Adrenal gland (tissue), 19 donors: ENCODE results near the gene SPATA3. TPM values are rescaled to one million over a fixed set of nuclear protein-coding genes. Genes with fewer than 3 reads are reported as not detected.

Experiments
- DNase-seq, 7 donors: peaks; one replicate each; pipeline ENCODE4 v3.0.0-alpha.2; 2019 to 2020
- H3K27ac ChIP-seq, 5 donors: fragments of 200-600 bp; sonication (generic) in 4 of 5; 1 replicate in 3 of 5; 2 replicates in 2 of 5; pipeline versions ENCODE4 v1.5.1 to v1.8.0; 2016 to 2020; ENCODE audit warnings: mild to moderate bottlenecking in 1 of 5
- H3K27me3 ChIP-seq: fragments of 200-600 bp; 2 replicates; pipeline ENCODE4 v1.8.0; 2021
- H3K36me3 ChIP-seq, 2 donors: fragments of 200-600 bp; replicated peaks in 1 of 2; 1 replicate in 1 of 2; 2 replicates in 1 of 2; pipeline versions ENCODE4 v1.5.1 to v1.8.0; 2018 to 2022
- H3K4me1 ChIP-seq, 2 donors: fragments of 200-600 bp; replicated peaks in 1 of 2; 1 replicate in 1 of 2; 2 replicates in 1 of 2; pipeline versions ENCODE4 v1.5.1 to v1.8.0; 2018 to 2021
- H3K4me3 ChIP-seq, 4 donors: fragments of 200-600 bp; sonication (generic) in 3 of 4; one replicate each; pipeline ENCODE4 v1.5.1; 2016 to 2018
- H3K9me3 ChIP-seq, 3 donors: fragments of 200-600 bp; sonication (generic) in 1 of 3; replicated peaks in 1 of 3; 1 replicate in 2 of 3; 2 replicates in 1 of 3; pipeline versions ENCODE4 v1.5.1 to v1.8.0; 2016 to 2021
- POLR2A ChIP-seq, 2 donors: fragments of 450-650 bp; IDR thresholded peaks; one replicate each; pipeline ENCODE4 v1.6.1; 2017; ENCODE audit warnings: antibody characterized with exemption in 2 of 2, mild to moderate bottlenecking in 2 of 2, moderate library complexity in 1 of 2
- WGBS, 4 donors: extraction: QIAGEN DNeasy Blood & Tissue Kit in 2 of 4; methylation state at CpG; one replicate each; pipeline versions ENCODE4 v1.1.5 to v1.1.7; 2013 to 2017; 5-methylcytosine and 5-hydroxymethylcytosine counted together
- intact Hi-C, 2 donors: fragments of 100-400 bp; cut with DNase I; formaldehyde crosslinking; loops; one replicate each; pipeline versions ENCODE4 v1.14.1 to v1.15.0; 2022 to 2023
- long read RNA-seq, 10 donors: library from polyadenylated mRNA in 3 of 10; unstranded in 2 of 10; stranded (forward) in 1 of 10; transcript quantifications; one replicate each; pipeline ENCODE4 v2.0.0 and lab custom pipeline, GENCODE V29; 2021 to 2026
- polyA plus RNA-seq, 3 donors: library from polyadenylated mRNA; stranded (reverse); fragments of 200-250 nt in 2 of 3; fragments of 350-450 nt in 1 of 3; fragmentation: Illumina TruSeq in 1 of 3; extraction: RNeasy Lipid Tissue Mini Kit (QIAGEN cat#74804) in 1 of 3; gene quantifications; one replicate each; pipeline ENCODE4 v1.2.3, GENCODE V29; 2013 to 2014
- total RNA-seq, 9 donors: library from RNA; depleted of rRNA in 4 of 9; stranded (reverse); fragments of >200 nt in 4 of 9; fragments of 120-200 nt in 1 of 9; fragmentation: NEBNext Ultra II Directional in 1 of 9; extraction: Animal tissue kit (Norgen Biotek cat#: 25700) in 1 of 9; gene quantifications; one replicate each; pipeline versions ENCODE4 v1.1.0 to v1.2.4, GENCODE V29; 2013 to 2023
- TF ChIP-seq, protein P1 (sequence below), 6 experiments: fragments of 450-650 bp in 4 of 6; fragments of 200-600 bp in 2 of 6; sonication (generic) in 1 of 6; IDR thresholded peaks; 1 replicate in 5 of 6; 2 replicates in 1 of 6; pipeline versions ENCODE4 v1.5.1 to v1.8.0; 2016 to 2021; ENCODE audit warnings: antibody characterized with exemption in 6 of 6, mild to moderate bottlenecking in 2 of 6, moderate library complexity in 1 of 6
- donor health status: healthy with polysubstance abuse.
- donor health status: Bipolar disorder and iron deficiency.
- donor health status: DM: yes; HTN: yes; CAD: no.
- donor health status: DM: no; HTN: no; CAD: no.
- donor health status: DM: no; HTN: no; CAD: no.
- donor health status: DM: yes; HTN: yes; CAD: no.

Gene SPATA3
- total RNA-seq (not detected), polyA plus RNA-seq (not detected)
- long read RNA-seq, donor 1, result 0 reads
- long read RNA-seq, donor 2, result 0 reads
- long read RNA-seq, donor 3, result 0 reads
- long read RNA-seq, donor 4, result 0 reads
- long read RNA-seq, donor 5, result 0 reads
- long read RNA-seq, donor 6, result 0 reads
- long read RNA-seq, donor 7, result 0 reads
- long read RNA-seq, donor 8, result 0 reads
- long read RNA-seq, donor 9, result 0 reads
- long read RNA-seq, donor 10, result 0 reads

DNA sequence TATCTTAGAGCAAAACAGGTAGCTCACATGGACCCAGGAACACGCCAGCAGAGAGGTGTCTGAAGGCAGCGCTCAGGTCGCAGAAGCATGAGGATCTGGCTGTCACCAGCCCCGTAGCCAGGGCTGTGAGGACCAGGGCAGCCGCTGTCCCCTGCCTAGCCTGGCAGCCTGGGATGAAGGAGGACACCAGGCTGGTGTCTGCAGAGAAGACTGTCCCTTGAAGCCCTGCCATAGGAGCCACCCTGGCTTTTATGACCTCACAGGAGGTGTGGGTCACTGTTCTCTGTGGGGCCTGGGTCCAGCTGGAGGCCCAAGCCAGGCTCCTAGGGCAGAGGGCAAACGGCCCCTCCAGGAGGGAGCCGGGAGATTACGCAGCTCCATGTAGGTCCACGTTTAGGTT, at the start of gene SPATA3:
SPATA3 (plus strand) TSS at position 301 of the 400 bp plus-strand sequence. CDS start 113 bp downstream, outside the sequence.
- TF ChIP-seq, protein P1, sequence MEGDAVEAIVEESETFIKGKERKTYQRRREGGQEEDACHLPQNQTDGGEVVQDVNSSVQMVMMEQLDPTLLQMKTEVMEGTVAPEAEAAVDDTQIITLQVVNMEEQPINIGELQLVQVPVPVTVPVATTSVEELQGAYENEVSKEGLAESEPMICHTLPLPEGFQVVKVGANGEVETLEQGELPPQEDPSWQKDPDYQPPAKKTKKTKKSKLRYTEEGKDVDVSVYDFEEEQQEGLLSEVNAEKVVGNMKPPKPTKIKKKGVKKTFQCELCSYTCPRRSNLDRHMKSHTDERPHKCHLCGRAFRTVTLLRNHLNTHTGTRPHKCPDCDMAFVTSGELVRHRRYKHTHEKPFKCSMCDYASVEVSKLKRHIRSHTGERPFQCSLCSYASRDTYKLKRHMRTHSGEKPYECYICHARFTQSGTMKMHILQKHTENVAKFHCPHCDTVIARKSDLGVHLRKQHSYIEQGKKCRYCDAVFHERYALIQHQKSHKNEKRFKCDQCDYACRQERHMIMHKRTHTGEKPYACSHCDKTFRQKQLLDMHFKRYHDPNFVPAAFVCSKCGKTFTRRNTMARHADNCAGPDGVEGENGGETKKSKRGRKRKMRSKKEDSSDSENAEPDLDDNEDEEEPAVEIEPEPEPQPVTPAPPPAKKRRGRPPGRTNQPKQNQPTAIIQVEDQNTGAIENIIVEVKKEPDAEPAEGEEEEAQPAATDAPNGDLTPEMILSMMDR (IDR thresholded peaks at IDR 0.05), result no peak
- TF ChIP-seq POLR2A (IDR thresholded peaks at IDR 0.05), result no peak
- Histone ChIP-seq H3K4me1 (no peaks in the 10 kb centered on the region), H3K4me3 (no peak within 1 kb of the TSS), H3K27ac (no peak within 1 kb of the TSS), H3K36me3 (no peaks in the 10 kb centered on the region), H3K27me3 (peaks cover 21% of the 10 kb centered on the region), H3K9me3 (no peaks in the 10 kb centered on the region)
- no peak for DNase-seq
- 84 to 99% (median 87%) methylated on average over 7 to 9 of the region's 9 CpGs for WGBS, 4 donors
- intact Hi-C loops, result no loop called here

DNA sequence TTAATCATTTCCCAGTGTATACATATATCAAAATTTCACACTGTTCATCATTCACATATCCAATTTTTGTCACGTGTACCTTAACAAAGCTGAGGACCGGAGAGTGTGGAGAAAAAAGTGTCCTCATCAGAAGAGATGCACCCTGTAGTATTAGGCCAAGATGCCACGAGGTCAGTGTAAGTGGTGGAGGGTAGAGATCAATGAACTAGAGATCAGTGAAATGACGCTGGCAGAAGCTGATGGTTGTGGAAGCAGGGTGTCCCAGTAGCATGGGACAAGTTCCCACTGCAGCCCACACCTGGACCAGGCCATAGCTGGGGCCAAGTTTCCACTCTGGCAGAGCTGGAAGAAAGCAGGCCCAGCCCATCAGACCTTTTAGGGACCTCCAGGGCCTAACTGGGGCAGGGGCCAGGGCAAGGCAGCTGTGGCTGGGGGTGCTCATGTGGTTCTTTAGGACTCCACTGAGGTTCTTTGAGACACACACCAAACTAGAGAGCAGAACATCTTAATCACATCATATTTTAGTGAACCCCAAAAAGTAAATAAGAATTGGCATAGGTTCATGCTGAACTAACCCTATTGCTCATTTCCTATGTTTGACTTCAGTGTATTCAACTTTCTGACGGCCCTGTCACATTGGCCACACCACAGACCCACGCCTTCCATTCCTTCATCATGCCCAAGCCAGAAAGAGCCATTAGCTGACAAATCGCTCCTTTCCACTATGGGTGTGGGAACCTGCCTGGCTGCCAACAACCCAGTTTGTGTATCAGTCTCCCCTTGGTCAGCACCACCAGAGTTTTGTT, 49.3 kb upstream of the SPATA3 start:
- Histone ChIP-seq H3K9me3 (no peaks in the 10 kb centered on the region), H3K27me3 (no peaks in the 10 kb centered on the region), H3K27ac (no peak overlapping the region), H3K36me3 (no peaks in the 10 kb centered on the region), H3K4me1 (no peaks in the 10 kb centered on the region), H3K4me3 (no peak overlapping the region)
- intact Hi-C loops, result no loop called here
- 82 to 87% (median 83%) methylated on average over 7 of the region's 7 CpGs for WGBS, 4 donors
- no peak for DNase-seq
- TF ChIP-seq, protein P1 (IDR thresholded peaks at IDR 0.05), result no peak
- no peak for TF ChIP-seq POLR2A (IDR thresholded peaks at IDR 0.05)

DNA sequence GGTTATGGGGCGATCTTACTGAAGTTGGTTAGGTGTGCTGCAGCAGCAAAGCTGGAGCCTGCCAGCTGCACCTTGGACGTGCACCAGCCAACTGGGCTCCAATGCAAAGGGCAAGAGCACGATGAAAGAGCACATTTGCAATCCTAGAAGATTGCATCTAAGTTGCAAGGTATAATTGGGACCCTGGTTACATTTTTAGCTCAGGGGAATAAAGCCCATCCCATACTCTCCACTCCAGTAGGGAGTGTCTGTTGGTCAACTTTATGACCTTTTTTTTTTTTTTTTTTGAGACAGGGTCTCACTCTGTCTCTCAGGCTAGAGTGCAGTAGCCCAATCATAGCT, 48.7 kb upstream of the SPATA3 start:
- intact Hi-C loops, result no loop called here
- Histone ChIP-seq H3K4me1 (no peaks in the 10 kb centered on the region), H3K27me3 (no peaks in the 10 kb centered on the region), H3K36me3 (no peaks in the 10 kb centered on the region), H3K4me3 (no peak overlapping the region), H3K9me3 (no peaks in the 10 kb centered on the region), H3K27ac (no peak overlapping the region)
- DNase-seq, result no peak
- 77 to 100% (median 86%) methylated on average over 3 of the region's 3 CpGs for WGBS, 4 donors
- TF ChIP-seq, protein P1 (IDR thresholded peaks at IDR 0.05), result no peak
- no peak for TF ChIP-seq POLR2A (IDR thresholded peaks at IDR 0.05)

DNA sequence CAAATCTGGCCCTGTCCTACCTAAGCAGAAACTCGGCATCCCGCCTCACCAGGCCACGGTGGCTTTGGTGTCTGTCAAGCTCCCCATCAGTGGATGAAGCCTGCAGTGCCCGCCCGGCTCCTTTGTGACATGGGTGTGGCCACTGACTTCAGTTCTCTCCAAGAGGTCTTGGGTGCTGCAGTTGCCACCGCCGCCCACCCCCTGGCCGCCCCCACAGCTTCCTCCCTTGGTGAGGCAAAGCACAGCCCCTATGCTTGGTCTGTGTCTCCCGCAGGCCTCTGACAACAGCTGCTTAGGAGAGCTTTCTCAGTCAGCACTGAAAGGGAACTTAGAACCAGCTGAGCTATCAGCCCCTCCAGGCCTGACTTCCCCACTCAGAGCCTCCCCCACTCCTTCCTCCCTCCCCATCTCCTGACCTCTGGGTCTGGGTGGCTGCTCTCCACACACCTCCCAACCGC, 48.0 kb upstream of the SPATA3 start:
- TF ChIP-seq, protein P1 (IDR thresholded peaks at IDR 0.05), result no peak
- no peak for TF ChIP-seq POLR2A (IDR thresholded peaks at IDR 0.05)
- Histone ChIP-seq H3K9me3 (no peaks in the 10 kb centered on the region), H3K36me3 (no peaks in the 10 kb centered on the region), H3K27ac (no peak overlapping the region), H3K27me3 (no peaks in the 10 kb centered on the region), H3K4me1 (no peaks in the 10 kb centered on the region), H3K4me3 (no peak overlapping the region)
- WGBS, 4 donors, result 71 to 87% (median 77%) methylated on average over 1 to 10 of the region's 10 CpGs
- DNase-seq, result no peak
- intact Hi-C loops, result no loop called here
